ENCODE results near the gene ORC6. TPM values are rescaled to one million over a fixed set of nuclear protein-coding genes. Genes with fewer than 3 reads are reported as not detected.
A peak's percentile ranks its signal among the peaks of the same experiment; 100 is the strongest.

The ORC6 gene, protein sequence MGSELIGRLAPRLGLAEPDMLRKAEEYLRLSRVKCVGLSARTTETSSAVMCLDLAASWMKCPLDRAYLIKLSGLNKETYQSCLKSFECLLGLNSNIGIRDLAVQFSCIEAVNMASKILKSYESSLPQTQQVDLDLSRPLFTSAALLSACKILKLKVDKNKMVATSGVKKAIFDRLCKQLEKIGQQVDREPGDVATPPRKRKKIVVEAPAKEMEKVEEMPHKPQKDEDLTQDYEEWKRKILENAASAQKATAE
- polyA plus RNA-seq (2013) = 8.8 TPM

DNA sequence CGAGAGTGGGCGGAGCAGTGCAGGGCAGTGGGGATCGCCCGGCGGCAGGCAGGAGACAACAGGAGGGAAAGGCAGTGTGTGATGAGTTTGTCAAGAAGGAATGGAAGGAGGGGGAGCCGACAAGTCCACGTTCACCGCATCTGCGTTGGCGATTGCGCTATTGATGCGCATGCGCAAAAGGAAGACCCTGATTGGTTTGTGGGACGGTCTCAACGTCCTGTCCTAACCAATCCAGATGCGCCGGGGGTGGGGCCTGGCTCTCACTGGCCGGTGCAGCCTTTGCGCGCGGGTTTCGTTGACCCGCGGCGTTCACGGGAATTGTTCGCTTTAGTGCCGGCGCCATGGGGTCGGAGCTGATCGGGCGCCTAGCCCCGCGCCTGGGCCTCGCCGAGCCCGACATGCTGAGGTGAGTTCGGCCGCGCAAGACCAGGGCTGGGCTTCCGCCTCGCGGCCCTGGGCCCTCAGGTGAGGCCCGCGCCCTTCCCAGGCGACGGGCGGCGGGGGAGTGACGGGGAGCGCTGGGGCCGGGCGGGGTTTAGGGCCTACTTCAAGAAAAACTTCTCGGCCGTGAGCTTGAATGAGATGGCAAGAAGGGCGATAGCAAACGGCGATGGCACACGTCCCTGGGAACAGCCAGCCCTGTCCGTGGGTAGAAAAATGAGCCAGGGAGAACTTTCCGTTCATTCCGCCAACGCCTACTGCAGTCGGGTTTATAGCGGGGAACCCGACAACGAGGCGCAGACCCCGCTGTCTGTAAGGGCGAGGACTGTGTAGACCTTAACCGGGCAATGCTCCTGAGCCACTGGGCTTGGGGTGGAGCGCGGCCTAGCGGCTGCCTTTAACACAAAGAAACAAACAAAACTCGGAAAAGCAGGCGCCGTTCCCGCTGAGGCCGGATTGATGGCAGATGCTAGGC is at the start of gene ORC6:
Gene ORC6, plus strand, starts transcription at position 295 of the 916 bp plus-strand sequence. Its CDS starts 47 bp downstream, at position 342.
- peak within 1 kb of the TSS; percentile 94 to 97 for H3K27ac ChIP-seq (ENCODE audit: insufficient read depth in 1 of 2, low read depth in 1 of 2, low read length in 2 of 2, poor library complexity in 1 of 2, severe bottlenecking in 2 of 2)
- DNase-seq = peak; percentile 95 to 98 (median 97)
- peaks cover 0 to 24% (median 1%) of the 10 kb centered on the region in 4 experiments for H3K36me3 ChIP-seq (ENCODE audit: control insufficient read depth in 4 of 4, insufficient read depth in 4 of 4, low read length in 3 of 4)
- H3K27me3 ChIP-seq (replicated peaks in 2 of 5; ENCODE audit: control insufficient read depth in 4 of 5, insufficient read depth in 5 of 5, low read length in 4 of 5) = no peaks in the 10 kb centered on the region
- POLR2A ChIA-PET = interaction anchor here (1.4 kb wide), 1 partner anchor 101 kb away, joined by 3 read pairs; no protein-coding TSS in a partner anchor
- H3K9me3 ChIP-seq (ENCODE audit: control extremely low read depth in 1 of 5, control insufficient read depth in 4 of 5, insufficient read depth in 2 of 5, low read depth in 1 of 5, low read length in 4 of 5) = no peaks in the 10 kb centered on the region
- peaks cover 18 to 44% (median 35%) of the 10 kb centered on the region in 4 experiments for H3K4me1 ChIP-seq (ENCODE audit: control extremely low read depth in 1 of 4, control insufficient read depth in 4 of 4, insufficient read depth in 4 of 4, low read length in 3 of 4)
- H3K4me3 ChIP-seq (ENCODE audit: control insufficient read depth in 1 of 7, extremely low read depth in 1 of 7, insufficient read depth in 4 of 7, low read depth in 2 of 7, low read length in 6 of 7) = peak within 1 kb of the TSS; percentile 86 to 99 (median 94)
- WGBS (ENCODE audit: insufficient coverage) = under 1% methylated on average over 51 of the region's 79 CpGs
- CTCF ChIA-PET = interaction anchor here (1.1 to 4.4 kb wide), 5 partner anchors 10 to 138 kb away, joined by 3 to 24 read pairs (median 3); no protein-coding TSS in a partner anchor

DNA sequence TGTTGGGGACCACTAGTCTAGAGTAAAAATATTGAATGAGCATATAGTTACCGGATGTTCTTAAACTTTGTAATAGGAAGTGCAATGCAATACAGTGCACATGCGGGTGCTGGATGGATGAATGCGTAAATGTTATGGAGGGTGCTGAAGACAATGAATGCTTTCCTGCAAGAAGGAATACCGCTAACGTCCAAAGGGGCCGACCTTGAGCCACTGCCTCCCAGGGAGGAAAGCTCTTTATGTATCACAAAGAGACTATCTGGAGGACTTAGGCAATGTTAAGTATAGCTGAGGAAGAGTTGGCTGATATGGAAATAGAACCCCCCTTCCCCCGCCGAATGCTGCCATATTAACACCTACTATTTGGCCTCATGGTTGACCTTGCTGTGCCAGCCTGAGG is 40.8 kb upstream of the ORC6 start:
- POLR2A ChIA-PET = interaction anchor here (0.6 kb wide), 1 partner anchor 200 kb away, joined by 4 read pairs; no protein-coding TSS in a partner anchor
- Histone ChIP-seq H3K4me1 (ENCODE audit: control extremely low read depth in 1 of 4, control insufficient read depth in 4 of 4, insufficient read depth in 4 of 4, low read length in 3 of 4) (no peaks in the 10 kb centered on the region), H3K9me3 (ENCODE audit: control extremely low read depth in 1 of 5, control insufficient read depth in 4 of 5, insufficient read depth in 2 of 5, low read depth in 1 of 5, low read length in 4 of 5) (peaks cover 0 to 4% (median 0%) of the 10 kb centered on the region in 5 experiments), H3K27ac (ENCODE audit: insufficient read depth in 1 of 2, low read depth in 1 of 2, low read length in 2 of 2, poor library complexity in 1 of 2, severe bottlenecking in 2 of 2) (no peak overlapping the region), H3K27me3 (replicated peaks in 2 of 5; ENCODE audit: control insufficient read depth in 4 of 5, insufficient read depth in 5 of 5, low read length in 4 of 5) (no peaks in the 10 kb centered on the region), H3K4me3 (ENCODE audit: control insufficient read depth in 1 of 7, extremely low read depth in 1 of 7, insufficient read depth in 4 of 7, low read depth in 2 of 7, low read length in 6 of 7) (no peak overlapping the region), H3K36me3 (ENCODE audit: control insufficient read depth in 4 of 4, insufficient read depth in 4 of 4, low read length in 3 of 4) (peaks cover 0 to 4% (median under 1%) of the 10 kb centered on the region in 4 experiments)
- CTCF ChIA-PET = no interaction called here
- 96% methylated on average over 4 of the region's 8 CpGs for WGBS (ENCODE audit: insufficient coverage)
- no peak for DNase-seq

DNA sequence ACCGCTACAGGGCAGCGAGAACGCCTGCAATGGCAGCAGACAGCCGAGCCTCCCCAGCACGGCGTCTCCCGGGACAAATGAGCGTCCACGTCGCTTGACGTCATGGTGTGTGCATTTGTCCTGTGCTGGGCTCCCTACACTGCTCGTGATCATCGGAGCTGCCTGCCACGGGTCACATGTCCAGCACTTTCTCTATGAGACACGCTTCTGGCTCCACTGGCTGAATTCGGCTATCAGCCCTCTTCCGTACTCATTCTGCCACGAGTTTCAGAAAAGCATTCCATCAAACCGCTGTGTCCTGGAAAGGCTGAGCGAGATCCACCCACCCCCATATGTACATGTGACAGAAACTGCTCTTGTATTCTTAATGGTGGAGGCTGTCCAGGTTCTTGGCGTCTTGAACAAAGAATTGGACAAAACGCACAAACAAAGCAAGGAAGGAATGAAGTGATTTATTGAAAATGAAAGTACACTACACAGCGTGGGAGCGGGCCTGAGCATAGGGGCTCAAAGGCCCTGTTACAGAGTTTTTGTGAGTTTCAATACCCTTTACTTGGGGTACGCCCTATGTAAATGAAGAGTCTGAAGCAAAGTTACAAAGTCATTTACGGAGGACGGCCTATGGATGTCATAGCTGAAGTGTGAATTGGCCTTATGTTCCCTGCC is 39.7 kb upstream of the ORC6 start:
- Histone ChIP-seq H3K9me3 (ENCODE audit: control extremely low read depth in 1 of 5, control insufficient read depth in 4 of 5, insufficient read depth in 2 of 5, low read depth in 1 of 5, low read length in 4 of 5) (peaks cover 0 to 2% (median 0%) of the 10 kb centered on the region in 5 experiments), H3K4me1 (ENCODE audit: control extremely low read depth in 1 of 4, control insufficient read depth in 4 of 4, insufficient read depth in 4 of 4, low read length in 3 of 4) (no peaks in the 10 kb centered on the region), H3K27ac (ENCODE audit: insufficient read depth in 1 of 2, low read depth in 1 of 2, low read length in 2 of 2, poor library complexity in 1 of 2, severe bottlenecking in 2 of 2) (no peak overlapping the region), H3K27me3 (replicated peaks in 2 of 5; ENCODE audit: control insufficient read depth in 4 of 5, insufficient read depth in 5 of 5, low read length in 4 of 5) (no peaks in the 10 kb centered on the region), H3K36me3 (ENCODE audit: control insufficient read depth in 4 of 4, insufficient read depth in 4 of 4, low read length in 3 of 4) (peaks cover 0 to 4% (median under 1%) of the 10 kb centered on the region in 4 experiments), H3K4me3 (ENCODE audit: control insufficient read depth in 1 of 7, extremely low read depth in 1 of 7, insufficient read depth in 4 of 7, low read depth in 2 of 7, low read length in 6 of 7) (no peak overlapping the region)
- ChIA-PET POLR2A (interaction anchor here (0.6 kb wide), 1 partner anchor 25 kb away, joined by 3 read pairs; no protein-coding TSS in a partner anchor), CTCF (no interaction called here)
- 99% methylated on average over 20 of the region's 27 CpGs for WGBS (ENCODE audit: insufficient coverage)
- no peak for DNase-seq

DNA sequence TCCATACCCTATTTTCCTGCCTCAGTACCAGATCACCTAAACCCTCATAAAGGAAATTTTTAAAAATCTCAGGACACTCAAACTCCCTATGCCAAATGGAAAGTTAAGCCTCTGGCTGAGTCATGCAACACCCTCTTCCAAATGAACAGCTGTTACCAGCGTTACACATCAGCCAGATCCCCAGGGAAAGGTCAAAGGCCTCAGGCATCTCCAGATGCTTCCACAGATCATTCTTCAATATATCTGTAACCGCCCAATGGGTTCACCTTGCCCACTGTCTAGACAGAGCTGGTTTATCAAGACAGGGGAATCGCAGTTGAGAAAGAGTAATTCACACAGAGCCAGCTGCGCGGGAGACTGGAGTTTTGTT is 39.2 kb upstream of the ORC6 start:
- H3K9me3 ChIP-seq (ENCODE audit: control extremely low read depth in 1 of 5, control insufficient read depth in 4 of 5, insufficient read depth in 2 of 5, low read depth in 1 of 5, low read length in 4 of 5) = peaks cover 0 to 2% (median 0%) of the 10 kb centered on the region in 5 experiments
- H3K4me3 ChIP-seq (ENCODE audit: control insufficient read depth in 1 of 7, extremely low read depth in 1 of 7, insufficient read depth in 4 of 7, low read depth in 2 of 7, low read length in 6 of 7) = no peak overlapping the region
- POLR2A ChIA-PET = interaction anchor here (0.6 kb wide), 1 partner anchor 24 kb away, joined by 3 read pairs; no protein-coding TSS in a partner anchor
- no peak overlapping the region for H3K27ac ChIP-seq (ENCODE audit: insufficient read depth in 1 of 2, low read depth in 1 of 2, low read length in 2 of 2, poor library complexity in 1 of 2, severe bottlenecking in 2 of 2)
- H3K27me3 ChIP-seq (replicated peaks in 2 of 5; ENCODE audit: control insufficient read depth in 4 of 5, insufficient read depth in 5 of 5, low read length in 4 of 5) = no peaks in the 10 kb centered on the region
- no peaks in the 10 kb centered on the region for H3K4me1 ChIP-seq (ENCODE audit: control extremely low read depth in 1 of 4, control insufficient read depth in 4 of 4, insufficient read depth in 4 of 4, low read length in 3 of 4)
- CTCF ChIA-PET = no interaction called here
- whole genome bisulfite sequencing (ENCODE audit: insufficient coverage) = 97% methylated on average over 5 of the region's 5 CpGs
- peaks cover 0 to 4% (median under 1%) of the 10 kb centered on the region in 4 experiments for H3K36me3 ChIP-seq (ENCODE audit: control insufficient read depth in 4 of 4, insufficient read depth in 4 of 4, low read length in 3 of 4)
- DNase-seq = no peak

DNA sequence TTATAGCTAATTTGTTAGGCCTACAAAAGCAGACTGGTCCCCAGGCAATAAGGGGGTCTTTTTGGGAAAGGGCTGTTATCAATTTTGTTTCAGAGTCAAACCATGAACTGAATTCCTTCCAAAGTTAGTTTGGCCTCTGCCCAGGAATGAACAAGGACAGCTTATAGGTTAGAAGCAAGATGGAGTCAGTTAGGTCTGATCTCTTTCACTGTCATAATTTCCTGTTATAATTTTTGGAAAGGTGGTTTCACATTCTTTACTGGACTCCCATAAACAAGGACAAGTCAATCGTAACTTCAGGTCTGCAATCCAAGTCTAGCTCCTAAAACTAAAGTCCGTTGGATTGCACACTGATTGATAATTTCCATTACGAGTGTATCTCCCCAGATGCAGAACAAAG is 38.2 kb upstream of the ORC6 start:
- POLR2A ChIA-PET = no interaction called here
- WGBS (ENCODE audit: insufficient coverage) = 98% methylated on average over 3 of the region's 3 CpGs
- no peaks in the 10 kb centered on the region for H3K27me3 ChIP-seq (replicated peaks in 2 of 5; ENCODE audit: control insufficient read depth in 4 of 5, insufficient read depth in 5 of 5, low read length in 4 of 5)
- no peak overlapping the region for H3K4me3 ChIP-seq (ENCODE audit: control insufficient read depth in 1 of 7, extremely low read depth in 1 of 7, insufficient read depth in 4 of 7, low read depth in 2 of 7, low read length in 6 of 7)
- peaks cover 0 to 4% (median under 1%) of the 10 kb centered on the region in 4 experiments for H3K36me3 ChIP-seq (ENCODE audit: control insufficient read depth in 4 of 4, insufficient read depth in 4 of 4, low read length in 3 of 4)
- peaks cover 0 to 5% (median under 1%) of the 10 kb centered on the region in 4 experiments for H3K4me1 ChIP-seq (ENCODE audit: control extremely low read depth in 1 of 4, control insufficient read depth in 4 of 4, insufficient read depth in 4 of 4, low read length in 3 of 4)
- no peak overlapping the region for H3K27ac ChIP-seq (ENCODE audit: insufficient read depth in 1 of 2, low read depth in 1 of 2, low read length in 2 of 2, poor library complexity in 1 of 2, severe bottlenecking in 2 of 2)
- DNase-seq = no peak
- CTCF ChIA-PET = no interaction called here
- H3K9me3 ChIP-seq (ENCODE audit: control extremely low read depth in 1 of 5, control insufficient read depth in 4 of 5, insufficient read depth in 2 of 5, low read depth in 1 of 5, low read length in 4 of 5) = no peaks in the 10 kb centered on the region

DNA sequence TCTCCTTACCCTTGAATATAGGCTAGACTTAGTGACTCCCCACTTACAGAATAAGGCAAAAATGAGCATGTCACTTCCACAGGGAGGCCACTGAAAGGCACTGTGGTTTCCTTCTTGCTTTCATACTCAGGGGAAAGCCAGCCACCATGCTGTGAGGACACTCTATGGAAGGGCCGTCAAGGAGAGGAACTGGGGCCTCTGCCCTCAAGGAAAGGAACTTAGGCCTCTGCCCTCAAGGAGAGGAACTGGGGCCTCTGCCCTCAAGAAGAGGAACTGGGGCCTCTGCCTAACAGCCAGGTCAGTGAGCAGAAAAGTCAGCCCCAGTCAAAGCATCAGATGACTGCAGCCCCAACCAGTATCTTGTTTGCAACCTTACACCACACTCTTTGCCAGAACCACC is 30.5 kb upstream of the ORC6 start:
- Histone ChIP-seq H3K4me1 (ENCODE audit: control extremely low read depth in 1 of 4, control insufficient read depth in 4 of 4, insufficient read depth in 4 of 4, low read length in 3 of 4) (peaks cover 8 to 36% (median 16%) of the 10 kb centered on the region in 4 experiments), H3K4me3 (ENCODE audit: control insufficient read depth in 1 of 7, extremely low read depth in 1 of 7, insufficient read depth in 4 of 7, low read depth in 2 of 7, low read length in 6 of 7) (peak overlapping the region in 2 of 7 experiments; percentile 1 to 52), H3K9me3 (ENCODE audit: control extremely low read depth in 1 of 5, control insufficient read depth in 4 of 5, insufficient read depth in 2 of 5, low read depth in 1 of 5, low read length in 4 of 5) (no peaks in the 10 kb centered on the region), H3K27ac (ENCODE audit: insufficient read depth in 1 of 2, low read depth in 1 of 2, low read length in 2 of 2, poor library complexity in 1 of 2, severe bottlenecking in 2 of 2) (peak overlapping the region; percentile 27 to 62), H3K27me3 (replicated peaks in 2 of 5; ENCODE audit: control insufficient read depth in 4 of 5, insufficient read depth in 5 of 5, low read length in 4 of 5) (no peaks in the 10 kb centered on the region), H3K36me3 (ENCODE audit: control insufficient read depth in 4 of 4, insufficient read depth in 4 of 4, low read length in 3 of 4) (peaks cover 11 to 44% (median 31%) of the 10 kb centered on the region in 4 experiments)
- DNase-seq = peak; percentile 45 to 85 (median 80)
- ChIA-PET CTCF (interaction anchor here (1.0 to 3.9 kb wide), 3 partner anchors 15 to 33 kb away, joined by 3 to 17 read pairs (median 5); no protein-coding TSS in a partner anchor), POLR2A (no interaction called here)
- WGBS (ENCODE audit: insufficient coverage) = 0% methylated on average over 1 of the region's 1 CpG
